Measurements from ENCODE around the gene TTLL13. TPM values are rescaled to one million over a fixed set of nuclear protein-coding genes. Genes with fewer than 3 reads are reported as not detected.
"Not testable (repeated sequence)": the region's sequence is repeated elsewhere in the genome, so short reads cannot be mapped to it uniquely, and the experiment has no call there.

The TTLL13 gene
- total RNA-seq, 1 experiment from 2014 or later, result 0.18 TPM

DNA sequence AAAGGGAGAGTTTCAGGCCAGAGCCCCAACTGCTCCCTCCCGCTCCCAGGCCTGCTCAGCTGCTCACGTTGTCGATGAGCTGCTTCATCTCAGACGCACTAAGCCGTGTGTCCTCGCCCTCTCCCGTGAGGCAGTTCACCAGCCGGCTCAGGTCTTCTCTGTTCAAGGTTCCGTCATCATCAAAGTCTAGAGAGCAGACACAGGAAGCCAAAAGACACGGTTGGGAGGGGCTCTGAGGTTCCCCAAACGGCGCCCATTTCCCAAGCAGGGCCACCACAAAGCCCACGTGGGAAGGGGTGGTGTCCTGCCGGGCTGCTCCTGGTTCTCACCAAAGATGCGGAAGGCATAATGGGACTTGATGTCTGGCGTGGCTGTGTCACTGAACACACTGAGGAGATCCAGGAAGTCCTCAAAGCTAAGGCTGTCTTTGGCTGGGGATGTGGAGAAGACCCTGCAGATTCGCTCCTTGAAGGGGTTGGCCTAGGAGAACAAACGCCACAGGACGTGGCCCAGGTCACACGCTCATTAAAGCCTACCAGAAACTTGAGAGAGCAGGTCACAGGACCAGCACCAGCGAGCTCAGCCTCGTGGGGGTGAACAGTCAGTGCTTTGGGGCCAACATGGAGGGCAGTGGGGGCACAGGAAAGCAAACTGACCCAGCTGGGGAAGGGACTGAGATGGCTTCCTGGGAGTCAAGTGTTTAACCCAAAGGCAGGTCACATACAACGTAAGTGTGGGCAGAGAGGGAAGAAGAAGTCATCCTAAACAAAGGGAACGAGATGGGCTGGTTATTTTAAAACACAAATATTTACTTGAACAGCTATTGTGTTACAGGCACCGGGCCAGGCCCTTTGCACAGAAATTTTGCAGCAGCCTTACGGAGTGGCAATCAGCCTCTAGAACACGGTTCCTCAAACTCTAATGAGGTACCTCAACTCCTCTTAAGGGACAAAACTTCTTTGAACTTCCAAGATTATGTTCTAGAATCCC lies 18.0 kb upstream of the TTLL13 start:
- no peak for DNase-seq (ENCODE audit: low read depth, low spot score)
- in situ Hi-C loops (cut with HindIII; ENCODE audit: low pct_unique_long_range_greater_than_20kb, low sequenced_read_pairs), result no loop called here

DNA sequence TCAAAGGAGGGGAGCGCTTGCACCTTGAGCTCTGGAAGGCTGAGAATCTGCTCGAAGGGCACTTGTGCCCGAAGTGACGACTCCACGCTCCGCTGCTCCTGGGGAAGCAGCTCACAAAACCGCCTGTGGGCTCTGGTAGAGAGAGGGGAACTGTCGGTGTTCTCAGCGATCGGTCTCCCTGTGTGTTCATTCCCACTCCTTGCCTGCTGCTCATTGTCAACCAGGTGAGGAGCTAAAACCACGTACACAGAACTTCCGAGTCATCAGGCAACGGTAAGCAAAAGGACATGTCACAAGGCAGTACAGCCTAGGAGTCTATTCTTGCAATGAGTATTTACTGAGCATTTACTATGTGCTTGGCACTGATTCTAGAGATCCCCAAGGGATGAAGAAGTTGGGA lies 17.2 kb upstream of the TTLL13 start:
- DNase-seq (ENCODE audit: low read depth, low spot score), result no peak
- in situ Hi-C loops (cut with HindIII; ENCODE audit: low pct_unique_long_range_greater_than_20kb, low sequenced_read_pairs), result no loop called here

DNA sequence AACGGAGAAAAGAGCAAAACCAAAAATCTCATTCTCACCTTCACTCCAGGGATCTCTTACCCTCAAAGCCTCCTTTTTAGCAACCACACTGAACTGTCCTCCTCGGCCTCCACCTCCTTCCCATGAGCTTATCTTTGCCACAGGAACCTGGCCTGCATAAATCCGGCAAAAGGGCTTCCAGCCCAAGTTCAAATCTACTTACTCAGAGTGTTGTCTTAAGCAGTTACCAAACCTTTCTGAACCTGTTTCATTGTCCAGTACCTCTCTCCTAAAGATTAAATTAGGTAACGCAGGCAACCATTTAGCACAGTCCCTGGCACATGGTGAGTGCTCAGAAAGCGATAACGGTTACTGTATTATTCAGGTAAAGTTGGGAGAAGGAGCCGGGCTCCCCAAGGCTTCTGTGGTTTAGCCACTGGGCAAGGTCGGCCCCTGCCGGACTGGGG lies 16.4 kb upstream of the TTLL13 start:
- in situ Hi-C loops (cut with HindIII; ENCODE audit: low pct_unique_long_range_greater_than_20kb, low sequenced_read_pairs), result no loop called here
- no peak for DNase-seq (ENCODE audit: low read depth, low spot score)

DNA sequence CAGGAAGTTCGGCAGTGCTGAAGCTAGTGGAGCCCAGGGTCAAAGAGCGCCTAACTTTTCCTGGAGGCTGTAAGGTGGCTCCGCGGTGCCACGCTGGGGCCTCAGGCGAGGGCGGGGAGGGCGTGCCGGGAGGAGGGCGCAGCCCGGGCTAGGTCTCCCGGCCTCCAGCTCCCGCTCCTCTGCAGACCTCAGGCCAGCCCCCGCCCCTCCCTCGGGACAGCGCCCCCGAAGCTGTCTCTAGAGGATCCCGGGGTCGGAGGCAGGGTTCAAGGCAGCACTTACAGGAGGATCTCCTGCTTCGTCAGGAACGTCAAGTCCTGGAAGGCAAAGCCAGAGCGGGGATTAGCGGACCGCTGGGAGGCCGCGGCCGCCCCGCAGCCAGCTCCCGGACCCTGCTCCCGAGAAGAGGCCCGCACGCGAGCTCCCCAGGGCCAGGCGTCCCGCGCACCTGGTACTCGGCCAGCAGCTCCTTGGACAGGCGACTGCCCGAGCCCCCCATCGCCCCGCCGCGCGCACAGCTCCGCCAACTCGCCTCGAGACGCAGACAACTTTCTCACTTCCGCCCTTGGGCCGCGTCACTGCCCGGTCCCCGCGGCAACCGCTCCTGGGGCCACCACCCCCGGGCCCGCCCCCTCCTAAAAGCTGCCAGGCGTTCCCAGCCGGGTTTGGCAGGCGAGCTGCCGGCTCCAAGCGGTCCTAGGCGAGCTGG lies 15.8 kb upstream of the TTLL13 start, which contains the start of gene CIB1:
CIB1 (minus strand) TSS at position 555 of the 709 bp plus-strand sequence; CDS start at position 499, 56 bp downstream.
- peak; percentile 95 for DNase-seq (ENCODE audit: low read depth, low spot score)
- in situ Hi-C loops (cut with HindIII; ENCODE audit: low pct_unique_long_range_greater_than_20kb, low sequenced_read_pairs), result no loop called here

DNA sequence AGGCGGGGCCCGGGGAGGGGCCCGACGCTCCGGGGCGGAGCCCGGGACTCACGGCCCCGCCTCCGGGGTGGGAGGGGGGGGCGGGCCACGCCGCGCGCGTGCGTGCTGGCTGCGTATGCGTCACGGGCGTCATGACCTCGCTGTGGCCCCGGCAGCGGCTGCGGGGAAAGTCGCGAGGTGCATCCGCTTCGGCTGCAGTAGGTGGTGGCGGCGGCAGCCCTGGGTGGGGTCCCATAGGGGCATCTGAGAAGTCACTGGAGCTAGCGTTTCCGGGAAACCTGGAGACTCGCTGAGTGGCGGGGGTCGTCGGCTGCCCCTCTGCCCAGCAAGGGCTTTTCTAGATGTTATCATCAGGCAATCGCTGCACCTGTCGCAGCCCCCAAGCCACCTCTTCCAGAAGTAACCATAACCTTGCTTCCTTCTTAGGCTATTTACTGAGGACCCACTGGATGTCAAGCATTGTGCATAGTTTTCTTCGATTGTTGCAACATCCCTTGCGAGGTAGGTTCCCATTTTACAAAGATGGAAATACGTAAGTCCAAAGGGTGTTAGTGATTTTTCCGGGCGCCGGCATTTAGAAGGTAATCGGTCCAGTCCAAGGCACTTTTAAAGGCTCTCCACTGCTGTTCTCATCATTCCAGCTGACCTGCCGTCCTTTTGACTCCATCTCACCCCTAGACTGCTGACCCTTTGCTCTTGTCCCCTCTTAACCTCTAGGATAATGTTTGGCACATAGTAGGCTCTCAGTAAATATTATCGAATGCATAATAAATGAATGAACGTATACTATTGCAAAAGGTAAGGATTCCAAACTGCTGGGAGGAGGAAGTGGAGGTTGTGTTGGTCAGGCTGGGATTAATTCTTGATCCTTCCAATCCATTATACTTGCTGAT lies 15.0 kb upstream of the TTLL13 start, which contains the start of gene GDPGP1:
GDPGP1 (plus strand) TSS at position 114 of the 893 bp plus-strand sequence. CDS start 6,700 bp downstream, outside the sequence.
- in situ Hi-C loops (cut with HindIII; ENCODE audit: low pct_unique_long_range_greater_than_20kb, low sequenced_read_pairs), result no loop called here
- DNase-seq (ENCODE audit: low read depth, low spot score), result peak; percentile 14

DNA sequence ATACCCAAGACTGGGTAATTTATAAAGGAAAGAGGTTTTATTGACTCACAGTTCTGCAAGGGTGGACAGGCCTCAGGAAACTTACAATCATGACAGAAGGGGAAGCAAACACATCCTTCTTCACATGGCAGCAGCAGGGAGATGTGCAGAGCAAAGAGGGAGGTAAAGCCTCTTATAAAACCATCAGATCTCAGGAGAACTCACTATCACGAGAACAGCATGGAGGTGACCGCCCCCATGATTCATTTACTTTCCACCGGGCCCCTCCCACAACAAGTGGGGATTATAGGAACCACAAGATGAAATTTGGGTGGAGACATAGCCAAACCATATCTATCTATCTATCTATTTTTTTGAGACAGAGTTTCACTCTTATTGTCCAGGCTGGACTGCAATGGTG lies 10.0 kb upstream of the TTLL13 start:
- in situ Hi-C loops (cut with HindIII; ENCODE audit: low pct_unique_long_range_greater_than_20kb, low sequenced_read_pairs), result no loop called here
- no peak for DNase-seq (ENCODE audit: low read depth, low spot score)

DNA sequence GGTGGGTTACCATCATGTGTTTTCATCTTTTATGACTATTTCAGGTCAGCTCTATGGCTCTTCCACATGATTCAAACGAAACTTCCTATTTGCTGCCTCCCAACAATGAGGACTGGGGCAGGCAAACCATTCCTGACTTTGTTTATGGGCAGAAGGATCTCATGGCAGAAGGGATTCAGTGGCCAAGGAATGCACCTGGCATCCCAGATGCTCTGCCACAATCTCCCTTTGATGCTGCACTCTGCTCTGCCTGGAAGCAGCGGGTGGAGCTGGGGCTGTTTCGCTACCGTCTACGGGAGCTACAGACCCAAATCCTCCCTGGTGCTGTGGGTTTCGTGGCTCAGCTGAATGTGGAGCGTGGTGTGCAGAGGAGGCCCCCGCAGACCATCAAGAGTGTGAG lies 8.5 kb upstream of the TTLL13 start:
- DNase-seq (ENCODE audit: low read depth, low spot score), result no peak
- in situ Hi-C loops (cut with HindIII; ENCODE audit: low pct_unique_long_range_greater_than_20kb, low sequenced_read_pairs), result no loop called here

DNA sequence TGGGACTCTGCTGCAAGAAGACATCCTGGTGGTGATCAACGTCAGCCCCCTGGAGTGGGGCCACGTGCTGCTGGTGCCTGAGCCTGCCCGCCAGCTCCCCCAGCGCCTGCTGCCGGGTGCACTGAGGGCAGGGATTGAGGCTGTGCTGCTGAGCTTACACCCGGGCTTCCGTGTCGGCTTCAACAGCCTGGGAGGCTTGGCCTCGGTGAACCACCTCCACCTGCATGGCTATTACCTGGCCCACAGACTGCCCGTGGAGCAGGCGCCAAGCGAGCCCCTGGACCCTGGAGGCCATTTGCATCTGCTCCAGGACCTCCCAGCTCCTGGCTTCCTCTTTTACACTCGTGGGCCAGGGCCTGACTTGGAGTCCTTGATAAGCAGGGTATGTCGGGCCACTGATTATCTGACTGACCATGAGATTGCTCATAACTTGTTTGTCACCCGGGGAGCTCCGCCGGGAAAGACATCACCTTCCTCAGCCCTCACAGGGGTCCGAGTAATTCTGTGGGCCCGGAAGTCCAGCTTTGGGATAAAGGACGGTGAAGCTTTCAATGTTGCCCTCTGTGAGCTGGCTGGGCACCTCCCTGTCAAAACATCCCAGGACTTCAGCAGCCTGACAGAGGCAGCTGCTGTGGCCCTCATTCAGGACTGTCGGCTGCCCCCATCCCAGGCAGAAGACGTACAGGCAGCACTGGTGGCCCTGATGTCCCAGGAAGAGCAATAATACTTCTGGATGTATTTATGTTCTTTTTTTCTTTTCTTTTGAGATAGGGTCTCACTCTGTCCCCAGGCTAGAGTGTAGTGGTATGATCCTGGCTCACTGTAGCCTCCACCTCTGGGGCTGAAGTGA lies 7.8 kb upstream of the TTLL13 start:
- in situ Hi-C loops (cut with HindIII; ENCODE audit: low pct_unique_long_range_greater_than_20kb, low sequenced_read_pairs), result no loop called here
- DNase-seq (ENCODE audit: low read depth, low spot score), result no peak

DNA sequence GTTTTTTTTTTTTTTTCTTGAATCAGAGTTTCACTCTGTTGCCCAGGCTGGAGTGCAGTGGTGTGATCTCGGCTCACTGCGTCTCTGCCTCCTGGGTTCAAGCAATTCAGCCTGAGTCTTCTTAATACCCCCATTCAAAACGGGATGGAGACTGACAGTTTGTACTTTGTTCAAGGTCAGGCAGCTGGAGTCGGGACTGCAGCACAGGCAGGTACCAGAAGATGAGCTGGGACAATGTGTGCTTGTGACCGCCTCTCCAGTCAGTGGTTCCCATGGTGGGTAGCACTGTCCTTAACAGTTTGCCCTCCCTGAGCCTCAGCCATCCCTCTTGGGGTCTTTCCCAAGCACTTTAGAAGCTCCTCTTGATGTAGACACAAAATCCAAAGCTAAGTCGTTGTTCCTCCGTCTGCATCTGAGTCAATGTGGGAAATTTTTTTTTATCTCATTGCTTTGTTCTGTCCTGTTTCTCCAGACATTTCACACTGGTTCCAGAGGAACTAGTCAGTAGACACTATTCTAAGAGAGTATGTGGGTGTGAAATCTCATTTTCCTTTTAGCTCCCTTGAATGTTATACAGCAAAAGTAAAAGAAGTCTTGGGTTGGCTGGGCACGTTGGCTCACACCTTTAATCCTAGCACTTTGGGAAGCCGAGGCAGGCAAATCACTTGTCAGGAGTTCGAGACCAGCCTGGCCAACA lies 5.3 kb upstream of the TTLL13 start:
- DNase-seq (ENCODE audit: low read depth, low spot score), result no peak
- in situ Hi-C loops (cut with HindIII; ENCODE audit: low pct_unique_long_range_greater_than_20kb, low sequenced_read_pairs), result no loop called here

DNA sequence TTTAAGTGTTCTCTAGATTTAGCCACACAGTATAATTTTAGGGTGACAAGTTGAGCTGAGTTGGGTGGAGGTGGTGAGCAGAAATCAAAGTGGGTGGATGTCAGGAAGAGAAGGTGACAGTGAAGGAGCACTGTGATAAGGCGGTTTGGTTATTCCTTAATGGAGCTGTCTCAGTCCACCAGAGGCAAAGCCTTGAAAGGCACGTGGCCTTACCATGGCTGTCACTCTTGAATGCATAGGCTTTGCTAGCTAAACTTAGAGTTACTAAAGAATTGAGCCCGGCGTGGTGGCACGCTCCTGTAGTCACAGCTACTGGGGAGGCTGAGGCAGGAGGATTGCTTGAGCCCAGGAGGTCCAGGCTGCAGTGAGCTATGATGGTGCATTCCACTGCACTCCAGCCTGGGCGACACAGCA lies 560 bp upstream of the TTLL13 start:
- no peak for DNase-seq (ENCODE audit: low read depth, low spot score)
- in situ Hi-C loops (cut with HindIII; ENCODE audit: low pct_unique_long_range_greater_than_20kb, low sequenced_read_pairs), result no loop called here

DNA sequence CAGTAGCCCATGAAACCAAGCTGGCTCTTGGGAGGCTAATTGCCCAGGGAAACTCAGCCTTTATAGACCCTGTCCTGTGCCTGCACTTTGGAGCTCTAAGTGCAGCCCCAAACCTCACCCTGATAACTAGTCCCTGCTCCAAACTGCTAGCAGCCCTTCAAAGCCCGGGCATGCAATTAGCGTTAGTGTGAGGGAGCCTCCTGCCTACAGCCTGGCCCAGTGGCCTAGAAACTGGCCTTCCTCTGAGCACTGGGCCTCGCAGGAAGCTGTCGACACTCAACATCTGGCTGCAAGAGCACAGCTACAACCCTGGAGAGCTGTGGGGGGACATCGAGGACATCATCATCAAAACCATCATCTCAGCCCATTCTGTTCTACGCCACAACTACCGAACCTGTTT lies 8.4 kb downstream of the TTLL13 start:
- DNase-seq (ENCODE audit: low read depth, low spot score), result no peak
- in situ Hi-C loops (cut with HindIII; ENCODE audit: low pct_unique_long_range_greater_than_20kb, low sequenced_read_pairs), result no loop called here

DNA sequence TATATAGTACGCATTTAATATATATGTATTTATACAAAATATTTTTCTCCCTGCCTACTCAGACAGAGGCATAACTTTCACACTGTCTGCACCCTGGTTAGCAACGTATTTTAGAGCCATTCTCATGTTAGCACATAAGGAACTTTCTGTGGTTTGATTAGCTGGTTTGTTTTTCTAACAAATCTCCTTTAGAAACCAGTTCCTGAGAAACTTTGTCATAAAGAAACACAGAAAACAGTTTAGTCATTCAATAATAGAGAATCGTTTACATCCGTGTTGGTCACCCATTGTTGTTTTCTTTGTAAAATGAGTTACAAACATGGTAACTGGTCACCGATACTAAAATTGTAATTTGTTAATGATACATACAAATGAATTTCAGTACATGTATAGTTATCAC lies 10.2 kb downstream of the TTLL13 start:
- no peak for DNase-seq (ENCODE audit: low read depth, low spot score)
- in situ Hi-C loops (cut with HindIII; ENCODE audit: low pct_unique_long_range_greater_than_20kb, low sequenced_read_pairs), result no loop called here

DNA sequence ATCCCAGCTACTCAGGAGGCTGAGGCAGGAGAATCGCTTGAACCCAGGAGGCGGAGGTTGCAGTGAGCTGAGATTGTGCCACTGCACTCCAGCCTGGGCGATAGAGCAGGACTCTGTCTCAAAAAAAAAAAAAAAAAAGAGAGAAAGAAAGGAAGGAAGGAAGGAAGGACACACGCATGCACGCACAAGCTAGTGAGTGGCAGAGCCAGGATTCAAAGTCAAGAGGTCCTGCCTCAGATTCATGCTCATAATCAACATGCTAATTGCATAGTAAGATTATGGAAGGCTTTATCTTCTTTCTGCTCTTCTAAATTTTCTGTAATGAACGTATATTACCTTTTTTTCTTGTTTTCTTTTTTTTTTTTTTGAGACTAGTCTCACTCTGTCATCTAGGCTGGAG lies 11.4 kb downstream of the TTLL13 start:
- in situ Hi-C loops (cut with HindIII; ENCODE audit: low pct_unique_long_range_greater_than_20kb, low sequenced_read_pairs); DNase-seq (ENCODE audit: low read depth, low spot score): not testable (repeated sequence)

DNA sequence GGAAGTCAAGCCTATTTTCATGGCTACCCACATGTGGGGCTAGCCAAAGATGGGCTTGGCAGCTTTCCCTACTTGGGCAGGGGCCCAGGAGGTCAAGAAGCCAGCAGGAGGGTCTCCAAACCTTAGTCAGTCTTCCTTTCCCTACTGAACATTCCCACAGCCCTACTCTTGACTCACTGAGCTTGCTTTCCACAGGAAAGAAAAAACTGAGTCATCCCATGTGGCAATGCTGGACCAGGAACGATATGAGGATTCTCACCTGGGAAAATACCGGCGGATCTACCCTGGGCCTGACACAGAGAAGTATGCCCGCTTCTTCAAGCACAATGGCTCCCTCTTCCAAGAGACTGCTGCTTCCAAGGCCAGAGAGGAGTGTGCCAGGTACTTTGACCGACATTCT lies 12.5 kb downstream of the TTLL13 start:
- in situ Hi-C loops (cut with HindIII; ENCODE audit: low pct_unique_long_range_greater_than_20kb, low sequenced_read_pairs), result no loop called here

DNA sequence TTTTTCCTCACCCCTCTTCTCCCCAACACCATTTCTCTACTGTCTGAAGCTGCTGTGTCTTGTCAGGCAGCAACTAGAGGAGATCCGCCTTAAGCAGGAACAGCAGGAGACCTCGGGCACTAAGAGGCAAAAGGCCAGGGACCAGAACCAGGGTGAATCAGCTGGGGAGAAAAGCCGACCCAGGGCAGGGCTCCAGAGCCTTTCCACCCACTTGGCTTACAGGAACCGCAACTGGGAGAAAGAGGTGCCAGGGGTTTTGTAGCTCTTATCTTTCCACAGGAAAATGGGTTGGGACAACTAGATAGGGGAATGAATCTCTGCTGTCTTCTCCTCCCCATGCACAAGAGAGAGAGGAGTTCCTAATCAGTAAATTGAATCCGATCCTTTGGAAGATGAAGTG lies 13.1 kb downstream of the TTLL13 start:
- DNase-seq (ENCODE audit: low read depth, low spot score), result no peak

More for the DNA sequence above, 12.5 kb downstream of the TTLL13 start:
- no peak for DNase-seq (ENCODE audit: low read depth, low spot score)

DNA sequence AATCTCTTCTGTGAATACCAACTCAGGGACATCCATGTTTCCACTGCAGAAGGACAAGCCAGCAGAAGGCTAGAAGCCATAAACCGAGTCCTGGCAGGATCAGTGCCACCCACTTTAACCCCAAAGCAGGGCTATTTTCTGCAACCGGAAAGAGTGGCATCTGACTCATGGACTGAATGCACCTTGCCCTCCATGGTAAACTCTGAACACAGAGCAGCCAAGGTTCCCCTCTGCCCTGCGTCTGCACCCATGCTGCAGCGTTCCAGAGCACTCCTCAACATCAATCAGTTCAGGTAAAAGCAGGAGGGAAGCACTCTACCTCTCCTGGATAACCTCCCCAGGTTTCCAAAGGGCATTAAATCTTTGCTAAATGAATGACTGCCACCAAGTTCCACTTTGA lies 15.3 kb downstream of the TTLL13 start:
- in situ Hi-C loops (cut with HindIII; ENCODE audit: low pct_unique_long_range_greater_than_20kb, low sequenced_read_pairs), result no loop called here
- DNase-seq (ENCODE audit: low read depth, low spot score), result peak; percentile 15

More for the DNA sequence above, 13.1 kb downstream of the TTLL13 start:
- in situ Hi-C loops (cut with HindIII; ENCODE audit: low pct_unique_long_range_greater_than_20kb, low sequenced_read_pairs), result no loop called here
